Measurements from ENCODE around the gene PPT2. TPM values are rescaled to one million over a fixed set of nuclear protein-coding genes. Genes with fewer than 3 reads are reported as not detected.
A peak's percentile ranks its signal among the peaks of the same experiment; 100 is the strongest.
"Not testable (repeated sequence)": the region's sequence is repeated elsewhere in the genome, so short reads cannot be mapped to it uniquely, and the experiment has no call there.

The PPT2 gene
- total RNA-seq, 6 experiments from 2014 or later, result 15.9 to 21.7 (median 18.6) TPM

DNA sequence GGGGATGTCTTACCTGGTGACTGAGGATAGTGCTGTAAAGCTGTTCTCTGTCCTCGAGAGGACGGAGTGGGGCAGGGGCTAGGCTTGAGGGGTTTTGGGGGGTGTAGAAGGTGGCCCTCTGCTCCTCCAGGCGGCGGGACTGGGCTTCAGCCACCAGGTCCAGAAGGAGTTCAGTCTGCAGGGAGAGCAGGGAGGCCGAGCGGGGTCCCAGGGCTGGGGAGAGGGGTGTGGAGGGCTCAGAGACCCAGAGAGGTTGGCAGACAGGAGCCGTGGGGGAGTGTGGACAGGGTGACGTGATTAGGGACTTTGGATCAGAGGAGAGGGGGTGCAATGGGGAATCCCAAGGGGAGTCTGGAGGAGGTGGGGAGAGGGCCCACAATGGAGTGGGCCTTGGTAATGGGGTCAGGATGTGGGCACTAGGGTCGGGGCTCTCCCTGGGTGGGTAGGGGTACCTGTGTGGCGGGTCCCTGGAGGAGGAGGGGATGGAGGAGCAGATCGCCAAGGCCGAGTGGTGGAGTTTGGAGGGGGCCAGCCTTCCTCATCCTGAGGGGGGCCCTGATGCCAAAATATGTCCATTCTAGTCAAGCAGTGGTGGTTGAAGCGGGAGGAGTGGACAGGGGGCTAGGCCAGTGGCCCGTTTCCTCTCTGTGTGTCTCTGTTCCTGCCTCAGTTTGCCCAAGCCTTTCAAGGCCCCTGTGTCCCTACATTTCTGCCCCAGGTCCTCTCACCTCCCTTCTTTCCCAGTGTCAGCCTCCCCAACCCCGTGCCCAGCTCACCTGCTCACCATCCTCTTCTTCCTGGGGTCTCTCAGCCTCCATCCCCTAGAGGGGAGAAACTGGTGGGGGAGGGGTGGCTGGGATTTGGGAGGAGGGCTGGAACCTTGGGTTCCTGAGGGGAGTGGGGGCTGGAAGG, 38.0 kb downstream of the PPT2 start:
- TF ChIP-seq, protein P1, sequence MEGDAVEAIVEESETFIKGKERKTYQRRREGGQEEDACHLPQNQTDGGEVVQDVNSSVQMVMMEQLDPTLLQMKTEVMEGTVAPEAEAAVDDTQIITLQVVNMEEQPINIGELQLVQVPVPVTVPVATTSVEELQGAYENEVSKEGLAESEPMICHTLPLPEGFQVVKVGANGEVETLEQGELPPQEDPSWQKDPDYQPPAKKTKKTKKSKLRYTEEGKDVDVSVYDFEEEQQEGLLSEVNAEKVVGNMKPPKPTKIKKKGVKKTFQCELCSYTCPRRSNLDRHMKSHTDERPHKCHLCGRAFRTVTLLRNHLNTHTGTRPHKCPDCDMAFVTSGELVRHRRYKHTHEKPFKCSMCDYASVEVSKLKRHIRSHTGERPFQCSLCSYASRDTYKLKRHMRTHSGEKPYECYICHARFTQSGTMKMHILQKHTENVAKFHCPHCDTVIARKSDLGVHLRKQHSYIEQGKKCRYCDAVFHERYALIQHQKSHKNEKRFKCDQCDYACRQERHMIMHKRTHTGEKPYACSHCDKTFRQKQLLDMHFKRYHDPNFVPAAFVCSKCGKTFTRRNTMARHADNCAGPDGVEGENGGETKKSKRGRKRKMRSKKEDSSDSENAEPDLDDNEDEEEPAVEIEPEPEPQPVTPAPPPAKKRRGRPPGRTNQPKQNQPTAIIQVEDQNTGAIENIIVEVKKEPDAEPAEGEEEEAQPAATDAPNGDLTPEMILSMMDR (IDR thresholded peaks at IDR 0.05), result no peak
- Mint-ChIP-seq H3K27ac (peak overlapping the region; percentile 86), H3K27me3 (ENCODE audit: insufficient read depth) (no peaks in the 10 kb centered on the region; the same call in 1 of the 2 replicates), H3K4me3 (peak overlapping the region; percentile 18; the same call in 1 of the 2 replicates), H3K36me3 (ENCODE audit: low read depth) (peaks cover 6% of the 10 kb centered on the region), H3K9me3 (no peaks in the 10 kb centered on the region), H3K4me1 (ENCODE audit: low read depth) (peaks cover 61% of the 10 kb centered on the region)
- DNase-seq, result no peak

DNA sequence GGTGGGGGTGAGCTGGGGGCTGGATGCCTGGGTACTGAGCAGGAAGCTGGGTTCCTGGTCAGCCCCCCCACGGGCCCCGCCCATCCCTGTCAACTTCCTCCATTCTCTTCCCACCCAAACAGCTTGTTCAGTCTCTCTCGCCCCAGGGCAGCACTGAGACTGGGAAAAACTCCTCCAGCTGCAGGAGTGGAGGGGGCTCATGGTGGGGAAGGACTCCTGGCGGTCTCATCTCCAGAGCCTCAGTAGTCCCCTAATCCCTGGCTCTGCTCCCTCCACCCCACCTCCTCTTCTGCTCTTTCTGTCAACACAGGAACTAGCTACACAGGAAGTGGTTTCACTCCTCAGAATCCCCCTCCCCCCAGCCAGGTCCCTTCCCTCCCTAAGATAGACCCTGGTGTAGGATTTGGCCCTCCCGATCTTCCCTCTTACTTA, 38.7 kb downstream of the PPT2 start, which contains the start of gene GPSM3:
GPSM3 (minus strand) TSS at position 36 of the 432 bp plus-strand sequence. CDS start 130 bp downstream, outside the sequence.
- H3K9me3 Mint-ChIP-seq, result no peaks in the 10 kb centered on the region
- TF ChIP-seq, protein P1 (IDR thresholded peaks at IDR 0.05), result no peak
- peak within 1 kb of the TSS; percentile 18 for H3K4me3 Mint-ChIP-seq
- peaks cover 2% of the 10 kb centered on the region for H3K36me3 Mint-ChIP-seq (ENCODE audit: low read depth)
- peaks cover 56% of the 10 kb centered on the region for H3K4me1 Mint-ChIP-seq (ENCODE audit: low read depth)
- no peak for DNase-seq
- no peaks in the 10 kb centered on the region; the same call in 1 of the 2 replicates for H3K27me3 Mint-ChIP-seq (ENCODE audit: insufficient read depth)
- peak within 1 kb of the TSS; percentile 86 for H3K27ac Mint-ChIP-seq

DNA sequence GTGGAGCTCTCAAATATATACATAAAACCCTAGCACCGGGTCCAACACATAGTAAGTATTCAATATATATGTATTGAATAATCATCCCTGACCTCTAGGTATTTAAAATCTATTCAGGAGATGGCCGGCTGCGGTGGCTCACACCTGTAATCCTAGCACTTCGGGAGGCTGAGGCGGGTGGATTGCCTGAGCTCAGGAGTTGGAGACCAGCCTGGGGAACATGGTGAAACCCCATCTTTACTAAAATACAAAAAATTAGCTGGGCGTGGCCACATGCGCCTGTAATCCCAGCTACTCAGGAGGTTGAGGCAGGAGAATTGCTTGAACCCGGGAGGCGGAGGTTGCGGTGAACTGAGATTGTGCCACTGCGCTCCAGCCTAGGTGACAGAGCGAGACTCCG, 39.2 kb downstream of the PPT2 start:
- H3K27me3 Mint-ChIP-seq (ENCODE audit: insufficient read depth); DNase-seq; H3K36me3 Mint-ChIP-seq (ENCODE audit: low read depth); H3K9me3 Mint-ChIP-seq: not testable (repeated sequence)
- Mint-ChIP-seq H3K4me1 (ENCODE audit: low read depth) (peaks cover 53% of the 10 kb centered on the region), H3K27ac (peak overlapping the region; percentile 86), H3K4me3 (peak overlapping the region; percentile 18; the same call in 1 of the 2 replicates)

GRCh38 chr6:32194388-32194787, 40.4 kb downstream of the PPT2 start:
- Mint-ChIP-seq H3K9me3 (no peaks in the 10 kb centered on the region), H3K27me3 (ENCODE audit: insufficient read depth) (no peaks in the 10 kb centered on the region; the same call in 1 of the 2 replicates), H3K4me3 (peak overlapping the region; percentile 88; the same call in 1 of the 2 replicates), H3K4me1 (ENCODE audit: low read depth) (peaks cover 42% of the 10 kb centered on the region), H3K27ac (peak overlapping the region; percentile 96), H3K36me3 (ENCODE audit: low read depth) (no peaks in the 10 kb centered on the region)
- no peak for DNase-seq
- TF ChIP-seq, protein P1 (IDR thresholded peaks at IDR 0.05), result no peak

- TF ChIP-seq, protein P1 (IDR thresholded peaks at IDR 0.05), result peak; percentile 72
- Mint-ChIP-seq H3K27ac (peak overlapping the region; percentile 96), H3K9me3 (no peaks in the 10 kb centered on the region), H3K4me3 (peak overlapping the region; percentile 88), H3K4me1 (ENCODE audit: low read depth) (peaks cover 42% of the 10 kb centered on the region), H3K36me3 (ENCODE audit: low read depth) (no peaks in the 10 kb centered on the region), H3K27me3 (ENCODE audit: insufficient read depth) (no peaks in the 10 kb centered on the region; the same call in 1 of the 2 replicates)
- peak; percentile 68 for DNase-seq
Observed at GRCh38 chr6:32194825-32195651, 41.1 kb downstream of the PPT2 start.

All from HFFc6 (cell line).